IPS-20b (cell line): ENCODE results near the gene ACSS3.

ENCODE experiments used
- H3K27ac ChIP-seq: one replicate; pipeline ENCODE4 v1.5.1; 2013; ENCODE audit warnings: low read length
- H3K27me3 ChIP-seq: 2 replicates; pipeline ENCODE4 v1.6.1; 2013; ENCODE audit warnings: mild to moderate bottlenecking, low read length, inconsistent platforms; ENCODE audit not compliant: insufficient read depth
- H3K36me3 ChIP-seq: 2 replicates; pipeline ENCODE4 v1.6.1; 2013; ENCODE audit warnings: low read depth, mild to moderate bottlenecking, inconsistent platforms, low read length, moderate library complexity; ENCODE audit not compliant: insufficient read depth
- H3K4me1 ChIP-seq: 2 replicates; pipeline ENCODE4 v1.6.1; 2013; ENCODE audit warnings: mild to moderate bottlenecking, control low read depth, inconsistent platforms, low read length, moderate library complexity; ENCODE audit not compliant: insufficient read depth
- H3K4me3 ChIP-seq: 2 replicates; pipeline ENCODE4 v1.5.1; 2013; ENCODE audit warnings: mild to moderate bottlenecking, low read length, inconsistent platforms
- H3K9ac ChIP-seq: 2 replicates; pipeline ENCODE4 v1.6.1; 2013; ENCODE audit warnings: low read depth, mild to moderate bottlenecking, inconsistent platforms, low read length, moderate library complexity
- H3K9me3 ChIP-seq: 2 replicates; pipeline ENCODE4 v1.6.1; 2013; ENCODE audit warnings: mild to moderate bottlenecking, low read depth, low read length, inconsistent platforms; ENCODE audit not compliant: insufficient read depth

The ACSS3 gene

DNA sequence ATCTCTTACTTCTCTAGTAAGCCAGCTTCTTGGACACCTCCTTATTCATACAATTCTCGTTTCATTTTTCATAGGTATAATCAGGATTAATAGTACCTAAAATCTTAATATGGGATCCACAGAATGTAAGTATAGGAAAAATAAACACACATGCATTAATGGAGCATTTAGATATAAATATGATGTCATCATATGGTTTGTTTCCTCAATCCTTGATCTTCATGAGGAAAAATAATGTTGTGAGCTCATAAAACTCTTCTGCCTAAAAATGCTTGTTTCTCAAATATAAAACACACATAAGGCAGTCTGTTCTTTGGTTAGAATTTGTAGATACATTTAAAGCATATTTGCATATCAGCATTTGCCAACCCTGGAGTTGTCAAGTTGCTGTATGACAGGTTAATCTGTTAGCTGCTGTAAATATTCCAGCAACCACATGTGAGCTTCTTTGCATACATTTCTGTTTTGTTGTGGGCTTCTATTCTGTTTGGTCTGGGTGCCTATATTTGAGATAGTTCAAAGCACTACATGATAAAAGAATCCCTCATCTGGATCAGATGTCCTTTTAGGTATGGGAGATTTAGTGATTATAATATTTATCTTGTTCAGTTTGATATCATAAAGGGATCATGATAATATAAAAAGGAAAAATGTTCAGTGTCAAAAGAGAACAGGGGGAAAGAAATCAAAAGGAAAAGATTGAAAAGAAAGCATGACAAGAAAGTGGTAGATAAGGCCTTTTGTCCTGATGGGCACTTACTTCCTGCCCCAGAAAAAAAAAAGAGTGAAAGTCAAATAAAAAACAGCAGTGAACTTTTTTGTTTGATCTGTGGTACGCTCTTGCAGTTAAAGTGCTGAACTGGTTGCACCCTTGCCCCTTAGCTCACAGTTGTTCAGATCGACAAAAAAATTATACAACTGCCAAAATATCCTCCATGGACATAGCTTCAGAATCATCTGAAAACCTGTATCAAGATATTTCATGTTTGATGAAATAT lies 68.6 kb downstream of the ACSS3 start:
- Histone ChIP-seq H3K27me3 (no peaks in the 10 kb centered on the region), H3K9me3 (no peaks in the 10 kb centered on the region), H3K27ac (no peak overlapping the region), H3K4me3 (no peak overlapping the region), H3K36me3 (peaks cover 5% of the 10 kb centered on the region; the same call in 1 of the 2 replicates), H3K9ac (no peak overlapping the region), H3K4me1 (no peaks in the 10 kb centered on the region)

GRCh38 chr12:81147292-81147919 lies 69.5 kb downstream of the ACSS3 start:
- H3K9me3 ChIP-seq: no peaks in the 10 kb centered on the region
- H3K4me3 ChIP-seq: no peak overlapping the region
- H3K36me3 ChIP-seq: peaks cover 10% of the 10 kb centered on the region
- H3K27ac ChIP-seq: no peak overlapping the region
- no peaks in the 10 kb centered on the region for H3K27me3 ChIP-seq
- H3K4me1 ChIP-seq: no peaks in the 10 kb centered on the region
- H3K9ac ChIP-seq: no peak overlapping the region

DNA sequence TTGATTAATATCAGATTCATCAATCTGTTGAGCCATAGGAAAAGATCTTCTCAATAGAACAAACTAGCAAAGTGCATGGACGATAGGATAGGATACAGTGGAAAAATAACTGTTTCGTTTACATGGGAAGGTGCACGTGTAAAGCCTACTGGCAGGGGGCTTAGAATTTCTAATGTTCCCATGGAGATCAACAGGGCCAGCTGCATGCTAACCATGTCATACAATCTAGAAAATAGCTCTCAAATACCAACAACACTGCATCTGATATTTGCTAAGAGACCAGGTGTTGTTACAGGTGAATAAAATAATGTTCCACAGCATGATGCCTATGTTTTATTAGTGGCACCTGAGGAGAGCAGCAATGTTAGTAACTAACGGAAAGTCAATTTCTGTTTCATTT lies 72.5 kb downstream of the ACSS3 start:
- Histone ChIP-seq H3K27ac (no peak overlapping the region), H3K36me3 (peaks cover 15% of the 10 kb centered on the region), H3K9ac (no peak overlapping the region), H3K4me3 (no peak overlapping the region), H3K27me3 (no peaks in the 10 kb centered on the region), H3K4me1 (no peaks in the 10 kb centered on the region), H3K9me3 (no peaks in the 10 kb centered on the region)

GRCh38 chr12:81159856-81160255 lies 82.0 kb downstream of the ACSS3 start:
- no peak overlapping the region for H3K4me3 ChIP-seq
- H3K9me3 ChIP-seq: no peaks in the 10 kb centered on the region
- H3K4me1 ChIP-seq: no peaks in the 10 kb centered on the region
- H3K27ac ChIP-seq: no peak overlapping the region
- H3K36me3 ChIP-seq: peaks cover 13% of the 10 kb centered on the region; the same call in 1 of the 2 replicates
- no peak overlapping the region for H3K9ac ChIP-seq
- no peaks in the 10 kb centered on the region for H3K27me3 ChIP-seq

DNA sequence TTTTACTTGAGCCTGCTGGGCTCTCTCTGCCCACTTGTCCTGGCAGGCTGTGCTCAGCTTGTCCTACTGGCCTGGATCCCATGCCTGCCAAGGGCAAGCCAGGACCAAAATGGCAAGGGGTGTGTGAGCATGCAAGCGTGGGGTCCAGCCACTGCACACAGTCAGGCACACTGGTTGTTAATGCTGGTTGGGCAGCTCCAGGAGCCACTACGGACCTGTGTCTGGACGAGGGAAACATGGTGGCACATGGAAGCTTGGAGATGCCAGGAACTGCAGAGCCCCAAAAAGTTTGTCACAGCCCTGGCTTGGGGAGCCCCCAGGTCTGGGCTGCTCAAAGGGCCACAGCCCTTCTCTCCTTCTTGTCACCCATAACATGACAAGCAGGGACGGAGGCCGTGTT lies 83.8 kb downstream of the ACSS3 start:
- Histone ChIP-seq H3K36me3 (0 out of 2 replicates have a peak, but pooled peaks cover 3% of the 10 kb centered on the region), H3K4me1 (no peaks in the 10 kb centered on the region), H3K9ac (no peak overlapping the region)

GRCh38 chr12:81162391-81163136 lies 84.7 kb downstream of the ACSS3 start:
- Histone ChIP-seq H3K4me3 (no peak overlapping the region), H3K4me1 (peaks cover 5% of the 10 kb centered on the region; the same call in 1 of the 2 replicates), H3K9ac (no peak overlapping the region), H3K9me3 (no peaks in the 10 kb centered on the region), H3K27ac (no peak overlapping the region), H3K36me3 (no peaks in the 10 kb centered on the region), H3K27me3 (no peaks in the 10 kb centered on the region)

More for the DNA sequence above, 83.8 kb downstream of the ACSS3 start:
- Histone ChIP-seq H3K27ac (no peak overlapping the region), H3K9me3 (no peaks in the 10 kb centered on the region), H3K27me3 (no peaks in the 10 kb centered on the region), H3K4me3 (no peak overlapping the region)

GRCh38 chr12:81164827-81165226 lies 86.9 kb downstream of the ACSS3 start:
- no peak overlapping the region for H3K9ac ChIP-seq
- peaks cover 7% of the 10 kb centered on the region; the same call in 1 of the 2 replicates for H3K4me1 ChIP-seq

DNA sequence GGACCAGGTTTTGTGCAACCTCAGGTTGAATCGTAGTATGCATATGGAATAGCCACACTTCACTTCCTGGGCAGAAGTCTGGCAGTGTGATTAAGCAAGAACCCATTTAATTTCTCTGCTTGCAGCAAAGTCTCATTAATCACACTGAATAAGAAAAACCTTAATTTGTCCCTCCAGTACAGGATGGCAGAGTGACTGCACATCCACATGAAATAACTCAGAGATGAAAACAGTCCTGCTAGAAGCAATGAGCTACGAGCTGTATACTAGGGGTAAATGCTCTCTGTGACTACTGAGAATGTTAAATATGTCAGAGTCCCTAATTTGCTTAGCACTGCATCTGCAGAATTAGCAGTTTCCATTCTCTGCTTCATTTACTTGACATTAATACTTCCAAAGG lies 88.9 kb downstream of the ACSS3 start:
- Histone ChIP-seq H3K4me3 (no peak overlapping the region), H3K36me3 (no peaks in the 10 kb centered on the region), H3K27ac (no peak overlapping the region), H3K9me3 (no peaks in the 10 kb centered on the region), H3K4me1 (peaks cover 7% of the 10 kb centered on the region; the same call in 1 of the 2 replicates), H3K27me3 (no peaks in the 10 kb centered on the region), H3K9ac (no peak overlapping the region)

More at GRCh38 chr12:81164827-81165226, 86.9 kb downstream of the ACSS3 start:
- no peaks in the 10 kb centered on the region for H3K27me3 ChIP-seq
- no peaks in the 10 kb centered on the region for H3K9me3 ChIP-seq
- H3K36me3 ChIP-seq: no peaks in the 10 kb centered on the region
- no peak overlapping the region for H3K27ac ChIP-seq
- H3K4me3 ChIP-seq: no peak overlapping the region

DNA sequence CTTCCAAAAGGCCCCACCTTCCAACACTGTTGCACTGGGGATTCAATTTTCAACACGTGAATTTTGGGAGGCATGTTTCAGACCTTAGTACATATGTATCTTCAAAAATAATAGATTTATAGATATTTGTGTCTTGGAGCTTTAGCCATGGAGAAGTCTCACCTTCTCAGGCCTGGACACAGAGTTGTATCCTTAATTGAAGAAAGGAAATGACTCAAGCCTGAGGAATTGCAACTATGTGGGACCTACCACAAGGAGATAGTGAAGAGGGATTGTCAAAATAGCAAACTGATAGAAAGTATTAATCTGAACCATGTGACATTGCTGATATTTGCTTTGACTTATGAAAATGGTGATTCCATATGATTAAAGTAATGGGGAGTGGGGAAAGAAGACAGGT lies 89.8 kb downstream of the ACSS3 start:
- H3K27ac ChIP-seq: no peak overlapping the region

GRCh38 chr12:81168445-81168844 lies 90.6 kb downstream of the ACSS3 start:
- Histone ChIP-seq H3K36me3 (no peaks in the 10 kb centered on the region), H3K27me3 (no peaks in the 10 kb centered on the region), H3K9me3 (no peaks in the 10 kb centered on the region), H3K4me3 (no peak overlapping the region), H3K27ac (no peak overlapping the region), H3K9ac (no peak overlapping the region), H3K4me1 (peaks cover 7% of the 10 kb centered on the region; the same call in 1 of the 2 replicates)

More for the DNA sequence above, 89.8 kb downstream of the ACSS3 start:
- Histone ChIP-seq H3K9ac (no peak overlapping the region), H3K27me3 (no peaks in the 10 kb centered on the region), H3K4me1 (peaks cover 7% of the 10 kb centered on the region; the same call in 1 of the 2 replicates), H3K4me3 (no peak overlapping the region), H3K36me3 (no peaks in the 10 kb centered on the region), H3K9me3 (no peaks in the 10 kb centered on the region)

- no peaks in the 10 kb centered on the region for H3K27me3 ChIP-seq
- peaks cover 7% of the 10 kb centered on the region; the same call in 1 of the 2 replicates for H3K4me1 ChIP-seq
- H3K9ac ChIP-seq: no peak overlapping the region
- H3K36me3 ChIP-seq: 0 out of 2 replicates have a peak, but pooled peaks cover under 1% of the 10 kb centered on the region
- H3K27ac ChIP-seq: no peak overlapping the region
- no peaks in the 10 kb centered on the region for H3K9me3 ChIP-seq
- no peak overlapping the region for H3K4me3 ChIP-seq
These were observed 92.2 kb downstream of the ACSS3 start for GRCh38 chr12:81170072-81170471.
